ENCODE measurements around the gene CELA3B. TPM values are rescaled to one million over a fixed set of nuclear protein-coding genes. Genes with fewer than 3 reads are reported as not detected.

Gene CELA3B
- total and polyA plus RNA-seq, 2 of the 8 experiments (the other 6 are each of a cell fraction or from before 2014, with no cell fraction given) = not detected

DNA sequence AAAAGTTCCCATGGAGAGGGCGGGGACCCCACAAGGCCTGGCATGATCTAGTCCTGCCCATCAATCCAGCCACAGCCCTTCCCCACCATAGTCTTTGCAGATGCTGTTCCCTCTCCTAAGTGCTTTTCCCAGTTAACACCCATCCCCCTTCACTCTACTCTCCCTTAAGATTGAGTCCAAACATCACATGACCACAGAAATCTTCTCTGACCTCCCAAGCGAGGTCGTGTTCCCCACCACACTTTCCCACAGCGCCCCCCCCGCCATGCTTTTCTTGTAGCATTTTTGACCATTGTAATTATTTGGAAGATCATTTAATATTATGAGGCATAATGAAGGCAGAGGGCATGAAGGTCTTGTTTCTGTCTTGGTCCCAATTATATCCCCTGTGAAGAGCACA, 35.5 kb upstream of the CELA3B start:
- no peak overlapping the region for H4K91ac ChIP-seq (replicated peaks; ENCODE audit: insufficient read length, low read length)
- ChIA-PET POLR2A (ENCODE audit: partially characterized antibody) (interaction anchor here (4.7 kb wide), 1 partner anchor 30 kb away, joined by 24 read pairs; no protein-coding TSS in a partner anchor), CTCF (ENCODE audit: partially characterized antibody) (interaction anchor here (1.2 to 1.3 kb wide), 2 partner anchors 22 to 40 kb away, joined by 4 to 5 read pairs; no protein-coding TSS in a partner anchor)
- DNase-seq (ENCODE audit: low read depth in 1 of 2, low spot score in 2 of 2) = no peak
- H3K9ac ChIP-seq (replicated peaks in 1 of 4; ENCODE audit: extremely low read depth in 1 of 4, low read depth in 3 of 4, low read length in 3 of 4) = no peak overlapping the region
- H2AK5ac ChIP-seq (ENCODE audit: low read depth, low read length) = no peak overlapping the region
- H4K5ac ChIP-seq (ENCODE audit: insufficient read length, low read depth, low read length) = no peak overlapping the region
- no peak overlapping the region for H3K14ac ChIP-seq (ENCODE audit: insufficient read length)
- H2AFZ ChIP-seq (ENCODE audit: low read length) = no peak overlapping the region
- no peak overlapping the region for H2BK120ac ChIP-seq (replicated peaks; ENCODE audit: low read depth, low read length)
- no peak overlapping the region for H2BK15ac ChIP-seq (ENCODE audit: low read length)
- H3K56ac ChIP-seq (replicated peaks; ENCODE audit: insufficient read length, low read depth, low read length) = no peak overlapping the region
- peaks cover 7% of the 10 kb centered on the region for H3K23me2 ChIP-seq (ENCODE audit: low read depth, low read length)
- no peak overlapping the region for H4K8ac ChIP-seq (ENCODE audit: extremely low read depth, insufficient read depth, low read length)
- peaks cover under 1% of the 10 kb centered on the region; the same call in 1 of the 2 replicates for H3K79me1 ChIP-seq (ENCODE audit: low read depth, low read length)
- 89% methylated on average over 5 of the region's 5 CpGs; no CpG with 5 or more reads in 1 of the 2 experiments for WGBS, 2 experiments (ENCODE audit: extremely low coverage in 1 of 2, insufficient coverage in 1 of 2, insufficient read length in 1 of 2, insufficient replicate concordance in 2 of 2, low coverage in 1 of 2, low lambda C conversion rate in 2 of 2, missing lambda C conversion rate in 1 of 2)
- FAIRE-seq = no peak
- H2BK20ac ChIP-seq (ENCODE audit: low read length) = no peak overlapping the region
- TF ChIP-seq SIRT6 (IDR thresholded peaks at IDR 0.05; ENCODE audit: low read length) = no peak
- no peak for TF ChIP-seq TAF7 (optimal IDR thresholded peaks at IDR 0.05; ENCODE audit: borderline replicate concordance, low read depth, low read length)
- TF ChIP-seq, protein P1, sequence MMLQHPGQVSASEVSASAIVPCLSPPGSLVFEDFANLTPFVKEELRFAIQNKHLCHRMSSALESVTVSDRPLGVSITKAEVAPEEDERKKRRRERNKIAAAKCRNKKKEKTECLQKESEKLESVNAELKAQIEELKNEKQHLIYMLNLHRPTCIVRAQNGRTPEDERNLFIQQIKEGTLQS (IDR thresholded peaks at IDR 0.05; ENCODE audit: insufficient read depth, low read depth, low read length) = no peak
- no peak overlapping the region for H3K4me2 ChIP-seq (ENCODE audit: insufficient read depth in 1 of 2, low read depth in 2 of 2, low read length in 2 of 2)
- no peak overlapping the region for H3K23ac ChIP-seq (ENCODE audit: insufficient read length)
- peaks cover 0 to 2% (median 0%) of the 10 kb centered on the region in 4 experiments; a peak in 3 of 7 replicates for H3K27me3 ChIP-seq (replicated peaks in 1 of 4; ENCODE audit: control insufficient read depth in 3 of 4, extremely low read depth in 1 of 4, insufficient read depth in 3 of 4, low read length in 3 of 4)
- H3K18ac ChIP-seq (ENCODE audit: extremely low read depth, low read length) = no peak overlapping the region
- H3K4me3 ChIP-seq (ENCODE audit: extremely low read depth in 1 of 4, insufficient read depth in 2 of 4, low read depth in 3 of 4, low read length in 4 of 4) = no peak overlapping the region
- no peaks in the 10 kb centered on the region for H3K36me3 ChIP-seq (ENCODE audit: control insufficient read depth in 2 of 4, insufficient read depth in 4 of 4, low read length in 3 of 4)
- no peak overlapping the region for H2BK5ac ChIP-seq (ENCODE audit: low read depth, low read length)
- peaks cover 1 to 3% of the 10 kb centered on the region in 2 experiments; a peak in 3 of 4 replicates for H3K79me2 ChIP-seq (ENCODE audit: control insufficient read depth in 1 of 2, insufficient read depth in 2 of 2, low read length in 2 of 2)
- H2BK12ac ChIP-seq (ENCODE audit: low read depth, low read length) = peak overlapping the region; percentile 40; the same call in 1 of the 2 replicates
- no peak overlapping the region for H3K27ac ChIP-seq (ENCODE audit: low read depth, low read length)
- H3K4ac ChIP-seq (replicated peaks; ENCODE audit: insufficient read length, low read depth, low read length) = no peak overlapping the region
- peaks cover 5 to 27% (median 14%) of the 10 kb centered on the region in 4 experiments for H3K4me1 ChIP-seq (replicated peaks in 1 of 4; ENCODE audit: control insufficient read depth in 3 of 4, insufficient read depth in 4 of 4, low read length in 3 of 4)
- no peaks in the 10 kb centered on the region for H3K9me3 ChIP-seq (ENCODE audit: insufficient read depth in 2 of 2, low read depth in 1 of 2, low read length in 1 of 2)
- H4K20me1 ChIP-seq (replicated peaks in 1 of 2; ENCODE audit: control insufficient read depth in 1 of 2, insufficient read depth in 2 of 2, low read length in 2 of 2) = no peaks in the 10 kb centered on the region

All from H1 (cell line).